Loucy (cell line): ENCODE data around the gene PIAS1.
"Not testable (repeated sequence)": the region's sequence is repeated elsewhere in the genome, so short reads cannot be mapped to it uniquely, and the experiment has no call there.

Experiments used
- EZH2phosphoT487 ChIP-seq: fragments of 200-600 bp; IDR thresholded peaks from 2 replicates; pipeline ENCODE4 v1.6.1; 2018; ENCODE audit warnings: antibody characterized with exemption, mild to moderate bottlenecking, moderate library complexity, borderline replicate concordance
- TF ChIP-seq, protein P1 (sequence below): fragments of 200-600 bp; sonication (generic); conservative IDR thresholded peaks from 2 replicates; pipeline ENCODE4 v1.5.1; 2014; ENCODE audit warnings: mild to moderate bottlenecking, antibody characterized with exemption, low read length

- TF ChIP-seq, protein P1, sequence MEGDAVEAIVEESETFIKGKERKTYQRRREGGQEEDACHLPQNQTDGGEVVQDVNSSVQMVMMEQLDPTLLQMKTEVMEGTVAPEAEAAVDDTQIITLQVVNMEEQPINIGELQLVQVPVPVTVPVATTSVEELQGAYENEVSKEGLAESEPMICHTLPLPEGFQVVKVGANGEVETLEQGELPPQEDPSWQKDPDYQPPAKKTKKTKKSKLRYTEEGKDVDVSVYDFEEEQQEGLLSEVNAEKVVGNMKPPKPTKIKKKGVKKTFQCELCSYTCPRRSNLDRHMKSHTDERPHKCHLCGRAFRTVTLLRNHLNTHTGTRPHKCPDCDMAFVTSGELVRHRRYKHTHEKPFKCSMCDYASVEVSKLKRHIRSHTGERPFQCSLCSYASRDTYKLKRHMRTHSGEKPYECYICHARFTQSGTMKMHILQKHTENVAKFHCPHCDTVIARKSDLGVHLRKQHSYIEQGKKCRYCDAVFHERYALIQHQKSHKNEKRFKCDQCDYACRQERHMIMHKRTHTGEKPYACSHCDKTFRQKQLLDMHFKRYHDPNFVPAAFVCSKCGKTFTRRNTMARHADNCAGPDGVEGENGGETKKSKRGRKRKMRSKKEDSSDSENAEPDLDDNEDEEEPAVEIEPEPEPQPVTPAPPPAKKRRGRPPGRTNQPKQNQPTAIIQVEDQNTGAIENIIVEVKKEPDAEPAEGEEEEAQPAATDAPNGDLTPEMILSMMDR, result not testable (repeated sequence)
- not testable (repeated sequence) for TF ChIP-seq EZH2phosphoT487
Observed at GRCh38 chr15:68172037-68172436, 117.9 kb downstream of the PIAS1 start.
